SU-DHL-6 (cell line): ENCODE results near the gene UBE2E2.

Source experiments
- EZH2phosphoT487 ChIP-seq: fragments of 200-600 bp; sonication (generic), shearing (Covaris generic); conservative IDR thresholded peaks from 2 replicates; pipeline ENCODE4 v1.6.1; 2018; ENCODE audit warnings: mild to moderate bottlenecking, antibody characterized with exemption, low read length, moderate library complexity, mixed read lengths
- TF ChIP-seq, protein P1 (sequence below): fragments of 200-600 bp; sonication (generic); IDR thresholded peaks from one replicate; pipeline ENCODE4 v1.5.1; 2017; ENCODE audit warnings: antibody characterized with exemption, mild to moderate bottlenecking, low read length, moderate library complexity; ENCODE audit not compliant: insufficient read depth, poor library complexity, severe bottlenecking

DNA sequence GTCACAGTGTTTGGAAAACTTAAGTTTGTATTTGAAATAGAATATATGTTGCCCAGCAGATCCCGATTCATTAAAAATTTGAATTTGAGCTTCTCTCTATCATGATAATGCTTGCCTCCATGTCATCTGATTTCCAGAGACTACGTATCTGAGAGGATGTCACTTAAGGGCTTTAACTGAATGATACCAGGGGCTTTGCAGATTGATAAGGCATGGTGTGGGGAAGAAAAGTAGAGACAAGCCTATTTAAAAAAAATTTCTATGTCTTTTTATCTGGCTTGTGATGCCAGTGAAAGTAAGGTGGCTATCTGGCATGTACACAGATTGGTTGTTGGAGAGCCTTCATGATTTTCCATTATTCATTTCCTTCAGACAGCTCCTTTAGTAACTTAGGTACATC lies 72.7 kb downstream of the UBE2E2 start:
- no peak for TF ChIP-seq EZH2phosphoT487
- TF ChIP-seq, protein P1, sequence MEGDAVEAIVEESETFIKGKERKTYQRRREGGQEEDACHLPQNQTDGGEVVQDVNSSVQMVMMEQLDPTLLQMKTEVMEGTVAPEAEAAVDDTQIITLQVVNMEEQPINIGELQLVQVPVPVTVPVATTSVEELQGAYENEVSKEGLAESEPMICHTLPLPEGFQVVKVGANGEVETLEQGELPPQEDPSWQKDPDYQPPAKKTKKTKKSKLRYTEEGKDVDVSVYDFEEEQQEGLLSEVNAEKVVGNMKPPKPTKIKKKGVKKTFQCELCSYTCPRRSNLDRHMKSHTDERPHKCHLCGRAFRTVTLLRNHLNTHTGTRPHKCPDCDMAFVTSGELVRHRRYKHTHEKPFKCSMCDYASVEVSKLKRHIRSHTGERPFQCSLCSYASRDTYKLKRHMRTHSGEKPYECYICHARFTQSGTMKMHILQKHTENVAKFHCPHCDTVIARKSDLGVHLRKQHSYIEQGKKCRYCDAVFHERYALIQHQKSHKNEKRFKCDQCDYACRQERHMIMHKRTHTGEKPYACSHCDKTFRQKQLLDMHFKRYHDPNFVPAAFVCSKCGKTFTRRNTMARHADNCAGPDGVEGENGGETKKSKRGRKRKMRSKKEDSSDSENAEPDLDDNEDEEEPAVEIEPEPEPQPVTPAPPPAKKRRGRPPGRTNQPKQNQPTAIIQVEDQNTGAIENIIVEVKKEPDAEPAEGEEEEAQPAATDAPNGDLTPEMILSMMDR = no peak
